HG03342 (cell line): ENCODE measurements around the gene APLN.

Experiments used
- ATAC-seq: cut with Tn5 transposase; IDR thresholded peaks from one replicate; pipeline ENCODE4 v1.9.1; 2021; ENCODE audit warnings: mild to moderate bottlenecking, moderate library complexity; ENCODE audit not compliant: unreplicated experiment

APLN gene

DNA sequence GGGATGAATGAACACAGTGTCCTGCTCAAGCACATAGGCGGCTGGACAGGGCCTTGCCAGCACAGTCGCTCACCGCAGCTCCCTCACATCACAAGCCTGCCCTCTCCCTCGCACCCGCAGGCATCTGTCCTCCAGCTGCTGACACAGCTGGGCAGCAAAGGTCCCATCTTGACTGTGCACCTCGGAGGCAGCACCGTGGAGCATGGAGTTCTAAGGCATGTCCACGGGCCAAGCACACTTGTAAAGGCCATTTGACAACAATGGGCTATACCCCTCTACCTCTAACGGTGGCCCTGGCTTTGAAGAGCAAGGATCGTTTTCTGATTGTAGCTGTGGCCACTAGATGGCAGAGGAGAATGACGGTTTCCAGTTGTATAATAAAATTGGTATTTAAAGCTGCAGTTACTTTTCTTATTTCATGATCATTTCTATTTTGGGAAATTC is 53.8 kb downstream of the APLN start:
- ATAC-seq = peak; percentile 51

- no peak for ATAC-seq
Observed at GRCh38 chrX:129599996-129600395, 54.8 kb downstream of the APLN start.

GRCh38 chrX:129599499-129599898 is 55.3 kb downstream of the APLN start:
- no peak for ATAC-seq

GRCh38 chrX:129597905-129598304 is 56.9 kb downstream of the APLN start:
- ATAC-seq = no peak

DNA sequence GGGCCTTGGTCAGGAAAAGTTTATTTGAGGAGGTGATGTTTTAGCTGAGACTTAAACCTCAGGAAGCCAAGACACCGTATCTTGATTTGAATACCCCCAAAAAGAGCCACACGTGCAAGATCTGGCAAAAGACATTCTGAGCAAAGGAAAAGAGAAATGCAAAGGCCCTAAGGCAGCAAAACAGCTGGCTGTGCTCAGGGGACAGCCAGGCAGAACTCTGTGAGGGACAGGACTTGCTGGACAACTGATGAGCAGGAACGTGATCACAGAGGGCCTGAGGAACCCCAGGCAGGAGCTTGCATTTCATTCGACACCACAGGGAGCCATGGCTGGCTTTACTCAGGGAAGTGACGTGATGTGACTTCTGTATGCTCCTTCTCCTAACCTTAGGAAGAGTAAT is 58.7 kb downstream of the APLN start:
- ATAC-seq = no peak
